Upper lobe of left lung (tissue), 6 donors: Measurements from ENCODE around the gene CIZ1. TPM values are rescaled to one million over a fixed set of nuclear protein-coding genes. Genes with fewer than 3 reads are reported as not detected.

Experiments
- ATAC-seq, 2 donors: fragments of 200-7000 bp; cut with Tn5 transposase; one replicate each; pipeline ENCODE4 v1.9.1; 2022; ENCODE audit warnings: mild to moderate bottlenecking in 2 of 2, moderate library complexity in 2 of 2; ENCODE audit not compliant: low FRiP score in 2 of 2
- DNase-seq, 2 donors: peaks; one replicate each; pipeline ENCODE4 v3.0.0-alpha.2; 2019 to 2020
- H3K27ac ChIP-seq, 4 donors: fragments of 200-600 bp; sonication (generic); one replicate each; pipeline ENCODE4 v1.5.1; 2016 to 2019
- H3K27me3 ChIP-seq, 4 donors: fragments of 200-600 bp; sonication (generic); one replicate each; pipeline ENCODE4 v1.5.1; 2017 to 2019
- H3K36me3 ChIP-seq, 4 donors: fragments of 200-600 bp; sonication (generic); one replicate each; pipeline ENCODE4 v1.5.1; 2016 to 2019
- H3K4me1 ChIP-seq, 4 donors: fragments of 200-600 bp; sonication (generic); one replicate each; pipeline ENCODE4 v1.5.1; 2018 to 2019
- H3K4me3 ChIP-seq, 4 donors: fragments of 200-600 bp; sonication (generic); one replicate each; pipeline ENCODE4 v1.5.1; 2017 to 2019; ENCODE audit warnings: mild to moderate bottlenecking in 2 of 4, moderate library complexity in 1 of 4
- H3K9me3 ChIP-seq, 4 donors: fragments of 200-600 bp; sonication (generic); one replicate each; pipeline ENCODE4 v1.5.1; 2018 to 2019
- EP300 ChIP-seq, 4 donors: sonication (generic); formaldehyde crosslinking; IDR thresholded peaks; one replicate each; pipeline ENCODE4 v1.5.1; 2017; ENCODE audit warnings: antibody characterized with exemption in 4 of 4, control low read depth in 2 of 4
- POLR2A ChIP-seq, 4 donors: fragments of 450-650 bp; IDR thresholded peaks; one replicate each; pipeline ENCODE4 v1.5.1; 2016 to 2017; ENCODE audit warnings: antibody characterized with exemption in 4 of 4, mild to moderate bottlenecking in 2 of 4
- POLR2AphosphoS5 ChIP-seq, 2 donors: sonication (generic); formaldehyde crosslinking; IDR thresholded peaks; one replicate each; pipeline ENCODE4 v1.5.1; 2017; ENCODE audit warnings: antibody characterized with exemption in 2 of 2
- WGBS, 2 donors: methylation state at CpG; one replicate each; pipeline ENCODE4 v1.1.5; 2017 to 2018; 5-methylcytosine and 5-hydroxymethylcytosine counted together
- total RNA-seq, 6 donors: library from RNA; depleted of rRNA in 4 of 6; stranded (reverse); fragments of >200 nt in 4 of 6; gene quantifications; one replicate each; pipeline versions ENCODE4 v1.1.0 to v1.2.1, GENCODE V29; 2016 to 2021
- TF ChIP-seq, protein P1 (sequence below), 6 experiments: fragments of 450-650 bp in 4 of 6; fragments of 200-600 bp in 2 of 6; sonication (generic) in 2 of 6; IDR thresholded peaks; one replicate each; pipeline ENCODE4 v1.5.1; 2016 to 2019; ENCODE audit warnings: antibody characterized with exemption in 6 of 6
- donor health status: DM: no; HTN: no; CAD: no; lungs with moderate emphysema.
- donor health status: DM: no; HTN: yes; CAD: no; lungs with severe emphysema.

CIZ1 gene
- total RNA-seq, 6 donors from 2014 or later = 53.4 to 136 (median 95.5) TPM

DNA sequence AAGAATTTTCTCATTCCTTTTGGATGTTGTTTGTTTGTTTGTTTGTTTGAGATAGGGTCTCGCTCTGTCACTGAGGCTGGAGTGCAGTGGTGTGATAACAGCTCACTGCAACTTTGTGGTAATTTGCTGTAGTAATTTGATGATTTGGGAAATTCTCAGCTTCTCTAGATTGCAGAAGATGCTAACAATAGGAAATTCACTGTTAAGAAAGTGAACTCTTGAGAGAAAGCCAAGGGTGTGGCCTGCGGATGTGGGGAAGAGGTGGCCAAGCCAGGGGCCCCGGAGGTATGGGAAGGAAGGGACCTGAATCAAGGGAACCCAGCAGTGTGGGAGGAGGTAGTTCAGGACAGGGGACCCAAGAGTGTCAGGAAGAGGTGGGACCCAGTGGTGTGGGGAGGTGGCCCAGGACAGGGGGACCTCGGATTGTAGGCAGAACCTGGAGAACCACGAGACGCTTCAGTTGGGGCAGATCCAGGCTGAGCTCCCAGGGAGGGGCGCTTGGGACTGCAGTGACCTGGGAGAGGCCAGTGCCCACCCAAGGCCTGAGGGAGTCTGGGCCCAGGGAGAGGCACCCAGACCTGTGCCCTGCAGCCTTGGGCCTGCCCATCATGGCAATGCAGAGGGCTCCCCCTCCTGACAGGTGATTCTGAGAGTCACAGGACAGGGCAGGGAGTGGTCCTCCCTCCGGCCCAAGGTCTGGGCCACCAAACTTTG, 47.7 kb downstream of the CIZ1 start:
- Histone ChIP-seq H3K36me3 (no peaks in the 10 kb centered on the region), H3K27ac (no peak overlapping the region), H3K9me3 (no peaks in the 10 kb centered on the region), H3K4me3 (no peak overlapping the region), H3K27me3 (no peaks in the 10 kb centered on the region), H3K4me1 (peaks cover 1 to 10% (median 4%) of the 10 kb centered on the region in 4 donors)
- TF ChIP-seq POLR2A (IDR thresholded peaks at IDR 0.05) = no peak
- TF ChIP-seq POLR2AphosphoS5 (IDR thresholded peaks at IDR 0.05) = no peak
- no peak for TF ChIP-seq EP300 (IDR thresholded peaks at IDR 0.05)
- TF ChIP-seq, protein P1, sequence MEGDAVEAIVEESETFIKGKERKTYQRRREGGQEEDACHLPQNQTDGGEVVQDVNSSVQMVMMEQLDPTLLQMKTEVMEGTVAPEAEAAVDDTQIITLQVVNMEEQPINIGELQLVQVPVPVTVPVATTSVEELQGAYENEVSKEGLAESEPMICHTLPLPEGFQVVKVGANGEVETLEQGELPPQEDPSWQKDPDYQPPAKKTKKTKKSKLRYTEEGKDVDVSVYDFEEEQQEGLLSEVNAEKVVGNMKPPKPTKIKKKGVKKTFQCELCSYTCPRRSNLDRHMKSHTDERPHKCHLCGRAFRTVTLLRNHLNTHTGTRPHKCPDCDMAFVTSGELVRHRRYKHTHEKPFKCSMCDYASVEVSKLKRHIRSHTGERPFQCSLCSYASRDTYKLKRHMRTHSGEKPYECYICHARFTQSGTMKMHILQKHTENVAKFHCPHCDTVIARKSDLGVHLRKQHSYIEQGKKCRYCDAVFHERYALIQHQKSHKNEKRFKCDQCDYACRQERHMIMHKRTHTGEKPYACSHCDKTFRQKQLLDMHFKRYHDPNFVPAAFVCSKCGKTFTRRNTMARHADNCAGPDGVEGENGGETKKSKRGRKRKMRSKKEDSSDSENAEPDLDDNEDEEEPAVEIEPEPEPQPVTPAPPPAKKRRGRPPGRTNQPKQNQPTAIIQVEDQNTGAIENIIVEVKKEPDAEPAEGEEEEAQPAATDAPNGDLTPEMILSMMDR (IDR thresholded peaks at IDR 0.05) = no peak
- DNase-seq = no peak
- ATAC-seq = peak in 1 of 2 donors; percentile 17
- WGBS, 2 donors = 50 to 71% methylated on average over 7 to 8 of the region's 8 CpGs

DNA sequence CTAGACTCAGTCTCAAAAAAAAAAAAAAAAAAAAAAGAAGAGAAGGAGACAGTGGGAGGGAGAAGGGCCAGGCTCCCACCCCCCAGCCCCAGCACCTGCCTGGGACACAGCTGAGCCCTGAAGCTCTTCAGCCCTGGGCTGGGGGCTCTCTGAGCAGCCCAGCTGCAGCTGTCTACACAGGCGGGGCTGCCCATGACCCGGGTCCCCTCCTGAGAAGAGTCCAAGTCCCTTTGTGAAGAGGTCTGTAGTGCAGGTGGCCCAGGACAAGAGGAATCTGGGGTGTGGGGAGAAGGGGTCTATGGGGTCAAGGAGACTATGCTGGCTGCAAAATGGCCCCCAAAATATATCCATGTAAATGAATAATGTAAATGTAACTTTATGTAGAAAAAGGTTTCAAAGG, 48.8 kb downstream of the CIZ1 start:
- H3K4me3 ChIP-seq = no peak overlapping the region
- WGBS, 2 donors = 73 to 80% methylated on average over 2 of the region's 2 CpGs
- peaks cover 0 to 4% (median 1%) of the 10 kb centered on the region in 4 donors for H3K4me1 ChIP-seq
- no peaks in the 10 kb centered on the region for H3K36me3 ChIP-seq
- H3K27ac ChIP-seq = no peak overlapping the region
- no peak for TF ChIP-seq POLR2AphosphoS5 (IDR thresholded peaks at IDR 0.05)
- no peak for TF ChIP-seq POLR2A (IDR thresholded peaks at IDR 0.05)
- TF ChIP-seq, protein P1 (IDR thresholded peaks at IDR 0.05) = no peak
- TF ChIP-seq EP300 (IDR thresholded peaks at IDR 0.05) = no peak
- no peaks in the 10 kb centered on the region for H3K9me3 ChIP-seq
- DNase-seq = no peak
- H3K27me3 ChIP-seq = no peaks in the 10 kb centered on the region
- no peak for ATAC-seq

DNA sequence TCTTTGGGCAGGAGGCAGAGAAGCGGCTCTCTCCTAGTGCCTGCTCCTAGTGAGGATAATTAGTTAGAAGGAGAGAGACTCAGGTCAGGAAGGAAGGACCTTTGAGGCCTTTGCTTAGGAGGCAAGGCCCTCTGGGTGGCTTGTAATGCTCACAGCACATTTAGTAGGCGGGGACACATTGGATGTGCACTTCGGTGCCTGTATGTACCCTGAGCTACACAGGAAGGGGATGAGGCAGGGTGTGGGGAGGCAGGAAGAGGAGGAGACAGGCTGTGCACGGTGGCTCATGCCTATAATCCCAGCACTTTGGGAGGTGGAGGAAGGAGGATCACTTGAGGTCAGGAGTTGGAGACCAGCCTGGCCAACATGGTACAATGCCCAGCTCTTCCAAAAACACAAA, 49.3 kb downstream of the CIZ1 start:
- H3K9me3 ChIP-seq = no peaks in the 10 kb centered on the region
- no peaks in the 10 kb centered on the region for H3K27me3 ChIP-seq
- H3K36me3 ChIP-seq = no peaks in the 10 kb centered on the region
- no peak overlapping the region for H3K27ac ChIP-seq
- ATAC-seq (no peak), DNase-seq (no peak)
- 51 to 60% methylated on average over 4 of the region's 4 CpGs for WGBS, 2 donors
- H3K4me3 ChIP-seq = no peak overlapping the region
- peaks cover 0 to 4% (median 1%) of the 10 kb centered on the region in 4 donors for H3K4me1 ChIP-seq
- TF ChIP-seq, protein P1 (IDR thresholded peaks at IDR 0.05) = no peak

DNA sequence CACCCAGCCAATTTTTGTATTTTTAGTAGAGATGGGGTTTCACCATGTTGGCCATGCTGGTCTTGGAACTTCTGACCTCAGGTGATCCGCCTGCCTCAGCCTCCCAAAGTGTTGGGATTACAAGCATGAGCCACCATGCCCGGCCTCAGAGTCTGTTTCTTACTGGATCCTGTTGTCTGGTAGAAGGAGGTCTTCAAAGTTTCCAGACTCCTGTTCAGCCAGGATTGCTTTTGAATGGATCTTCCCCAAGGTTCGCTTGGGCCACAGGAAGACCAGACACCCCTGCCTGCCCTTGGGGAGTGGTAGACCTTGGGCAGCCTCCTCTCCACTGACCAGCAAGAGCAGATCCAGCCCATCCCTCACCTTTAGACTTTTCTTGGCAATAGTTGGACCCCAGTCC, 49.8 kb downstream of the CIZ1 start:
- no peak for DNase-seq
- TF ChIP-seq POLR2AphosphoS5 (IDR thresholded peaks at IDR 0.05) = no peak
- TF ChIP-seq, protein P1 (IDR thresholded peaks at IDR 0.05) = no peak

DNA sequence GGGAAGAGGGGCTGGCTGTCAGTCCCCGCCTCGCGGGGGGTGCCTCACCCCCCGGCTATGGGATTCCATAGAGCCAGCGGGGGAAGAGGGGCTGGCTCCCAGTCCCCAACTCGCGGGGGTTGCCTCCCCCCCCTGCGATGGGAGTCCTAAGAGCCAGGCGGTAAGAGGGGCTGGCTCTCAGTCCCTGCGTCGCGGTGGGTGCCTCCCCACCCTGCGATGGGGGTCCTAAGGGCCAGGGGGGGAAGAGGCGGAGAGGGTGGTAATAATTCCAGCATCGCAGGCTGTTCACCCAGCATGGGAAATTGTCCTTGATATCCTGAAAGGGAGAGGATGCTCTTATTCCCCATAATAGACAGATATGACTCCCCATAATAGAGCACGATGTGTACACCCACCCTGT, 51.8 kb downstream of the CIZ1 start:
- no peak for DNase-seq
- H3K9me3 ChIP-seq = no peaks in the 10 kb centered on the region

More for the DNA sequence above, 49.8 kb downstream of the CIZ1 start:
- Histone ChIP-seq H3K4me3 (no peak overlapping the region), H3K27me3 (no peaks in the 10 kb centered on the region), H3K36me3 (no peaks in the 10 kb centered on the region), H3K27ac (no peak overlapping the region), H3K4me1 (peaks cover 0 to 4% (median 1%) of the 10 kb centered on the region in 4 donors), H3K9me3 (no peaks in the 10 kb centered on the region)
- WGBS, 2 donors = 57 to 98% methylated on average over 1 to 3 of the region's 3 CpGs
- no peak for ATAC-seq

More for the DNA sequence above, 51.8 kb downstream of the CIZ1 start:
- Histone ChIP-seq H3K4me3 (no peak overlapping the region), H3K27ac (no peak overlapping the region), H3K27me3 (no peaks in the 10 kb centered on the region), H3K4me1 (peaks cover 0 to 3% (median 0%) of the 10 kb centered on the region in 4 donors), H3K36me3 (no peaks in the 10 kb centered on the region)
- TF ChIP-seq EP300 (IDR thresholded peaks at IDR 0.05) (no peak), POLR2A (IDR thresholded peaks at IDR 0.05) (no peak), POLR2AphosphoS5 (IDR thresholded peaks at IDR 0.05) (no peak)
- TF ChIP-seq, protein P1 (IDR thresholded peaks at IDR 0.05) = no peak
- WGBS, 2 donors = 77 to 90% methylated on average over 4 to 7 of the region's 16 CpGs
- no peak for ATAC-seq
